GM21825 (cell line): ENCODE data around the gene LRP1B.

Experiments
- ATAC-seq: cut with Tn5 transposase; IDR thresholded peaks from one replicate; pipeline ENCODE4 v1.9.1; 2021; ENCODE audit warnings: mild to moderate bottlenecking, moderate library complexity; ENCODE audit not compliant: unreplicated experiment

The LRP1B gene

DNA sequence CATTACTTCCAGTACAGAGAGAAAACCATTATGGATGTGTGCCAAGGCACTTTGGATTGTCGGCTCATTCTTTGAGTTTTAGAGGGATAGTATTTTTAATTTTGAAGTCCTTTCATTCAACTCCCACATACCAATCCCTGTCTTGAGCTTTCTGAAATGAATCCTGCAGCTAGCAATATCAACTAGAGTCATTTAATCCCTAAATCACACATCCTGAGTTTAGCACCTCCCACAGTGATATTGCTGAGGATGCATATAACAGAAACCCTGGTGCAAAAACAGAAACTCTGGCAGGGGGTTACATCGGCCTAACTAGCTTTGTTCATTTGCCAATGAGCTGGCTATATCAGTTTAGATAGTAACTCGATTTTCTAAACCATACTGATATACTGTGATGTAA is 427.3 kb downstream of the LRP1B start:
- no peak for ATAC-seq

DNA sequence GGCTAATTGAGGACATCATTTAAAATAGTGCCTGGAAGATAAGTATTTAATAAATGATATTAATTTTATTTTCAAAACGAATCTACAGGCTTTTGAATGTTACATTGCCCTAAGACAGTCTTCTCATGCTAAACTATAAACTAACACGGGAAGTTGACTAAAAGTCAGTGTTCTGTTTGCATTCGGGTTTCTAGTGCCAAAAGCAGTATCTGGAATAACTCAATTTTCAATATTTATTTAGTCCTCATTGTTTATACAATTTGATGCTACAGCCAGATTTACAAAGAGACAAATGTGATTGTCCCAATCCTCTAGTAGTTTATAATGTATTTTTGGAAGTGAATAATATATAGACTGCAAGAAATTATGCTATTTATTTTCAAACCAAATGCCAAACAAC is 429.2 kb downstream of the LRP1B start:
- no peak for ATAC-seq

DNA sequence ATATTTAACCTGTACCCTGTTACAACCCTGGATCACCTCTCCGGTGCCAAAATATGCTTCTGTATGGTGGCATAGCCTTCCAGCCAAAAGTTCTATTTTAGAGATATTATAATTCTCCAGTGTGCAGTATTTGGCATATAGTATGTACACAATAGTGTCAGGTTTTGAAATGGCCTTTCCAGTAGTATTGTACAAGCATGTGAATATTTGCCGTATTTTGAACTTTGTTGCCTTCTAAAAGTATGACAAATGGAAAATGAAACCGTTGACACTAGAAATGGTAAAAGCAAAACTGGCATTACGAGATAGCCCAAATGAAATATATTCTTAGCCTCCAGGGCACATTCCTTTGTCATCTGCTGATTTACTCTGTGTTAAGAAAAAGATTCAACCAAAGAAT is 431.2 kb downstream of the LRP1B start:
- ATAC-seq: no peak

DNA sequence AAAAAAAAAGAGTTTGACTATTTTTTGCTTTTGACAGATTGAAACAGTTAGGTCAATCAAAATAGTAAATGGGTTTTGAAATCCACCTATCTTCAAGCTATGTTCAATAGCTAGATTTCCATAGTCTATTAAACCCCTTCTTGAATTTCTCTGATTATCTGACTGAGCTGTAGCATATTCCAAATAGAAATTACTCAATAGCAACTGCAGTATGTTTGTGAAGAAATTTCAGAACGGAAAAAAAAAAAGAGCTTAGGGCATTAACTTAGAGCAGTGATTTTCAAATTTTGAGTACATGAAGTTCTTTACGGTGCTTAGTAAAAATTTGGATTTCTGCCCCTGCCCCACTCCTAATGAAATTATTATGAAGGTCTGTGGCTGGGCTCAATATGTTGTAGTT is 432.3 kb downstream of the LRP1B start:
- ATAC-seq: no peak

DNA sequence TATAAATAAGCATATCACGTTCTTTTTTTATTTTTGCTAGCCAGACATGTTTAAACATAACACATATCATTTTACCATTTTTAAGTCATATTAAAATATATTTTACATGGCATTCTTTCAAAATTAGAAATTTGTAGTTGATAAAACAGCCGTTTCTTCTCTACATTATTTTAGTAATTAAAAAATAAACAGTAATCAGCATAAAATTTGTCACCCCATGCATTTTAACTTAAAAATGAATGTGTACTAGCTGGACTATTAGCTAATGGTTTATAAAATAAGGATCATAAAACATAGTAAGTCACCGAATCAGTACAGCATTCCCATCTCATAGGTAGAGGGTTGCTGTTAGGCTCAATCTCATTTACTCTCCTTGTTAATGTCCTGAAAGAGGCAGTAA is 433.8 kb downstream of the LRP1B start:
- ATAC-seq: no peak

DNA sequence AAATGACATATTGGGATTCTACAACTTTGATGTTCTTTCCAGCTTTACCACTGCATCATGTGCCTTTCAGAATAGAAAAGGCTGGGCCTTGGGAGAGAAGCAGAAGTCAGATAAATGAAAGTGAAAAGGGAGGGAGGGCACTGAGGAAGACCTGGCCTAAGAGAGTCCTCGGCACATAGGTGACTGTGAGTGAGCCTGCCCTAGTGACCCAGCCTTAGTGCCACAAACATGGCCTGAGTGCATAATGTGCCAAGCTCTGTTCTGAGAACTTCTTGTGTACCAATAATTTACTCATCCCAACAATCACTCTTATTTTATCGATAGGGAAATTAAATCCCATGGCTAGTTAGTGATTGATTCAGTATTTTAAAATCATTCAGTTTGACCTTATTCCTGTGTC is 436.6 kb downstream of the LRP1B start:
- no peak for ATAC-seq

DNA sequence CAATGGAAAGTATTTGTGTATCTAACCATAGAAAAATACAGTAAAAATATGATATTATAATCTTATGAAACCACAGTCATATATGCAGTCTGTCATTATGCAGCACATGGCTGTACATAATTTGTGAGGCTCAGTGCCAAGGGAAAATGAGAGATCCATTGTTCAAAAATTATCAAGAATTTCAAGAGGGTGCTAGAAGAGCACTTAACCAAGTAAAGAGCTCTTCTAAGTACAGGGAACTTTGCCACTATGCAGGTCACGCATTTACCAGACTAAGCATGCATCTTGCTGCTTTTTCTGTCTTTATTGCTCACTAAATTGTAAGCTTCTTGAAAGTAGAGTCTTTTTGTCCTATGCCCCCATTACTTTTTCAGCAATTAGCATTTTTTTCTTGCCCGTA is 438.0 kb downstream of the LRP1B start:
- no peak for ATAC-seq

DNA sequence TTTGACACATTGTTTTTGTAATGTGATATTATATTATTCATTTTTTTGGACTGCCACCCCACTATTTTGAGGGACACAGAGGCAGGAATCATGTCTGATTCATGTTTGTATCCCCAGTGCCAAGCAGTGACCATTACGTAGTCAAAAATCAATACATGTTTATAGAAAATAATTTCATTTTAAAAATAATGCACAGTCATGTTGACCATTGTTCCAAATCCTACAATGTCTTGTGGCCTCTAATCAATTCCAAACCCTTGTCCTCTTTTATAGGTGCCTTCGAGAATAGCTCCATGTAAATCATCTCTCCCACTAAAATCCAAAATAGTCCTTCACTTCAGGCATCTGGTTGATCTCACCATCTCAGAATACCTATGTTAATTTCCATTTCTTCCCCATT is 454.7 kb downstream of the LRP1B start:
- no peak for ATAC-seq

DNA sequence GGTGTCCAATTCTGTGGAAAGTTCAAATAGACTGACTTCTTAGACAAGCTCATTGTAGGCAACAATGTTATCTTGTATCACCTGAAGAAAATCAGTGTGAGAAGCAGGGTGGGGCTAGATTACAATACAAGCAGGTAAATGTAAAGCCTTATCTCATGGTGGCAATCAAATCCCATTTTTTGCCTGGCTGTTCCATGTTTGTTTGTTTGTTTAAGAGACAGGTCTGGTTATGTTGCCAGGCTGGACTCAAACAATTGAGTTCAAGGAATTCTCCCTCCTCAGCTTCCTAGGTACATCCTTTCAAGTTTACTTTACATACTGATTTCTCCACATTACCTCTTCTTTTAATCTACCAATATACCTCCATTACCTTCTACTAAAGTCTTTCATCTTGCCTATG is 464.6 kb downstream of the LRP1B start:
- no peak for ATAC-seq

DNA sequence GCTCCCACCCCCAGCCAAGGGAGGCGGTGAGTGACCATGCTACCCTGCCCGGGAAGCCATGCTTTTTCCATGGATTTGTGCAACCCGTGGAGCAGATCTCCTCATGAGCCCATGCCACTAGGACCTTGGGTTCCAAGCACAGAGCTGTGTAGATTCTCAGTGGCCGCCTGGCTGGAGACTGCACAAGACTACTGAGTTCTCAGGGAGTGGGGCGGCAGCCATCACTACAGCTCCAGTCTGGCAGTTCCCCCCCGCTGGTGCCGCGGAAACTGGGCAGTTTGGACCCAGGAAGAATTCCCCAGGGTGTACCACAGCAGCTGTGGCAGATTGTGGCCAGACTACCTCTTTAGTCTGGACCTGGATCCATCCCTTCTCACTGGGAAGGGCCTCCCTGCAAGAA is 470.6 kb downstream of the LRP1B start:
- no peak for ATAC-seq

DNA sequence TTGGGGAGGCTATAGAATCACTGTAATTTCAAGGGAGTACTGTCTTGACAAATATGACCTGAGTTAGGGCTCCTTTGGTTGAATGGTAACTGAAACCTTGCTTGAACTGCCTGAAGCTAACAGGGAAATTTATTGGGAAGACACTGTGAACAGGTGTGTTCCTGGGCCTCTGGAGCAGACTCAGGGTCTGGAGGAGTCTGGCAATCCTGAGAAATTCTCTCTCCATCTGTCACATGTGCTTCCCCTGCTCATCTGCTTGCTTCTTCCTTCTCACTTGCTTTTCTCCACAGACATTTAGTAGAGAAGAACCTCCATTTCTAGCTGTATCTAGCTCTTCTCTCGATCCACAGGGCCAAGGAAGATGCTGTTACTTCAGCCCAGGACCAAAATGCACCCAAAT is 476.5 kb downstream of the LRP1B start:
- ATAC-seq: no peak

DNA sequence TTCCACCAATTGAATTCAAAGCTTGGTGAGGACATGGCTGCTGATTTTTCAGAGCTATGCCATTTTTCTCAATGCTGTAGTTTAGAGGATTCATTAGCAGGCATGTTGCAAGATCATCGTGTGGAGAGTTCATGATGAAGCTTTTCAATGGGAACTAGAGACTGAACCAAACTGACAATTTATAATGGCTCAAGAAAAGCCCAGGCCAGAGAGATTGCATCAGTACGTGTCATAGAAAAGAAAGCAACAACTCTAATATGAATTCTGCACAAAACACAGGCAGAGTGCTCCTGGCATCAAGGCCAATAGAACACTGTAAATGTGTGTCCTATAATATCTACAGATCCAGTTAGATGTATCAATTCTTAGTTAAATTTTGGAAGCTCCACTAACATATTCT is 477.6 kb downstream of the LRP1B start:
- no peak for ATAC-seq

DNA sequence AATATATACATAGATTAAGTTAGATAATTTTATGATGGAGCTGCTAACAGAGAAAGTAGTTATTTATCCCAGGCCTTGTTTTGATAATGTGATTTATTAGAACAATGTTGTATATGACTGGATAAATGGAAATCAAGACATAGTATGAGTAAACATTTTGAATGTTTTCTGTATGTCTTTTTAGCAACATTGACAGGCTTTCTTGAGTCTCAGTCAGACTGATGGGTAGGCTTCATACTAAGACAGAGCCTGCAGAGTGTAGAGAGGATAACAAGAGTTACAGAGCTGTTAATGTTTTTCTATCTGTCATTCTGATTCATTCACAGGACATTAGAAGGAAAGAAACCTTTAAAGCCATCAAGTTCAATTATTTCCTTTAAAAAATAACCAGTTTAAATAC is 478.5 kb downstream of the LRP1B start:
- no peak for ATAC-seq

DNA sequence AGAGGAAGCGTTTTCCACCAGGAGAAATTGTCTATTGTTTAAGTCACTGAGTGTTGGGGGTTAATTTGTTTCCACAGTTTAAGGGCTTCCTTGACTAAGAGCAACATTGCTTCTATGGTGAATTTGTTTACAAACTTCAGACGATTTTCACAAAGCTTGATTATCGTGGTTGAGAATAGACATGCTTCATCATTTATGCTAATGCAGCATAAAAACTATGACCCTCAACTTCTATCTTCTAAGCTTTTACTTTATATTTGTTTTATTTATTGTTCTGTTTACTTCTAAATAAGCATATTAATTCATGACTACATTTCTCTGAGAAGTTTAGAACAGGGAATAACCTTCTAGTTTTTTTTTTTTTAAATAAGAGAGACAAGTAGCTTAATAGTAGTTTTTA is 483.5 kb downstream of the LRP1B start:
- no peak for ATAC-seq

DNA sequence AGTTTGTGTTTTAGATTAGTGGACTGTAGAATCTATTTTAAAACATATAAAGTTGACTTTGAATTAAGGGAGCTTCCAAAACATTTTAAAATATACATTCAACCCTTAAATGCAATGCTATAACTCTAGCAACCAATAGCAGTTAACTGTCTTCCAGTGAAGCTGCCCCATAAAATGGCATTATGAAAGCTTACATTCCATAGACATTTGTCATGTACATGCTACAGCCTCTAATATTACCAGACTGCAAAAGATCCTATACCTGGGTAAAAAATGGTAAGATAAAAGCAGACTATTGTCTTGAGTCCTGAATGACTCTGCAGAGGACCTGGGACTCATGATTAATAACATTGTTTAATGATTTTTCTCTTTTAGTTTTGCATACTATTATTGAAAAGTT is 489.4 kb downstream of the LRP1B start:
- no peak for ATAC-seq

DNA sequence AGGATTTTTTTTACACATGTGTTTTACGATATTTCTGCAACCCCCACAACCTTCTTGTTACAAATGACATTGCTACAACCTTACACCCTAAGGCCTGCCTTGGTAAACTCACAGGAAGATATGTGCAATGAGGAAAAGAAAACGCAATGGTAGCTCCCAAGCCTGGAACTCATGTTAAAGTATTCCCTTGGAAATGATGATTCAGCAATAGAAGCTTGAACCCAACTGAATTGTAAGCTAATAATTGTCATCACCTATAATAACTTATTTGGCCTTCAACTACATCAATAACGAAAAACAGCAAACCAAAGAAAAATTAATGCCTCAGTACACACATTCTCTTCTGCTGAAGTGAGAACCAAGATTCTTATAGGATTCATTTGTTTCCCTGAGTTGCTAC is 491.0 kb downstream of the LRP1B start:
- no peak for ATAC-seq

DNA sequence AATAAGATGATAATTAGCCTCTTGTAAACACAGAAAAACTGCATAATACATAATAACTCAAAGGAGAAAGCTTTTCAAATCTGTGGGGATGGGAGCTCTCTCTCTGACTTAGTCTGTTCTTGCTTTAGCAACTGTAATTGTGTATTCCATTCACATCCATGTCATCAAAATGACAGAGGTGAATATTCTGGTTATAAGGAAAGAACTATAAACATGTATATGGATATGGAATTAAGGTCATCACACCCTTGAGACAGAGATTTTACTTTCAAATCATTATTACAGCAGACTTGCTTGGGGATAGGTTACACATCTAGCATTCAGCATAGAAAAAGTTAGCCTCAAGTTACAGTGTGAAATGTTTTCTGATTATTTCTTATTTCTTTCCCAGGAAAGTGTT is 497.7 kb downstream of the LRP1B start:
- ATAC-seq: no peak

DNA sequence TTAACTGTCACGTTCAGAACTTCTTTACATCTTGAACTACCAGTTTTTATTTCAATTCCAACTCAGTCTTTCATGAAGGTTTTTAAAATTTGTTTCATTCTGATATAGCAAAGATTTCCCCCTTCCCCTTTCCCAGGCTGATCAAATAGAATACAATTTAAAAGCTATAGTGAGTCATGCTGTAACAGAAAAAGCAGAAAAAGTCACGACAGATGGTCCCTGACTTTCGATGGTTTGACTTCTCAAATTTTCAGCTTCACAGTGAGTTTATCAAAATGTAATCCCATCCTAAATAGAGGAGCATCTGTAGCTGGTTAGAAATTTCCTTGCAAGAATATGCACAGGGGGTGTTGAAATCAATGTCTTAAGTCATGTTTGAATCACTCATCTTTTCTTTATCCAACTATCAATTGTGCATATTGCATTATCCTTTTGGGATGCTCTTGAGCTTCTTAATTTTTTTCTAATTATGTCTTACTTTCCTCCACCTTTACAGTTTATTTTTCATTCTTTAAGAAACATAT is 500.3 kb downstream of the LRP1B start:
- ATAC-seq: no peak

DNA sequence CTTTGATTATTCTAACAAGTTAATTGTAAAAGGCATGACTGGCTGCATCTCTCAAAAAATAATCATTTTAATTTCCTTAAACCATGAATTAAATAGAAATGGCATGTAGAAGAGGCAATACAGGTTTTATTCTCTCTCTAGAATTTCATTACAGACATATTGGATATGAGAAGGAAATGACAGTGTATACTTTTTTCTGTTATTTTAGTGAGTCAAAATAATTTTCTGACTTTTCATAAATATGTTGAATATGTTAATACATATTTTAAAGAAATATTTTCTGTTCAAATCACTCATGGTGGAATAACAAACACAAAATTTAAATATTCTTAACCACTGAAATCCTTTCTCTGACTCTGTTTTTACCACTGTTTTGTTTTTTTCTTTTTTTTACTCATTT is 510.4 kb downstream of the LRP1B start:
- no peak for ATAC-seq

DNA sequence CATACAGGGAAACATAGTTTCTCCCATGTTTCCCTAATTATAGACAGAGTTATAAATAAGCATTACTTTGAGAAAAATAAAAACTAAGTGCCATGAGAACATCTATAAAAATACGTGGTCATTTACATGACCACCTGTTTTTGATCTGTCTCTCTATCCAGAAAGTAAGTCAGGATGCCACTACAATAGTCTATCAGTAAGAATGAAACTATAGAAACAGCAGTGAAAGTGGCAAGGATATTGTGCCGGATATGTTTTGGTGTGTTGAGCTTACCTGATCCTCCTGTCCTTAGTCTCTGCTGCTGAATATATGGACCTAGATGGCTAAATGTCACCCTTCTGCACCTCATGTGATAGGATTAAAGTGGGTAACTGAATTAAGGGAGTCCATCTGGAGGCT is 512.4 kb downstream of the LRP1B start:
- no peak for ATAC-seq

DNA sequence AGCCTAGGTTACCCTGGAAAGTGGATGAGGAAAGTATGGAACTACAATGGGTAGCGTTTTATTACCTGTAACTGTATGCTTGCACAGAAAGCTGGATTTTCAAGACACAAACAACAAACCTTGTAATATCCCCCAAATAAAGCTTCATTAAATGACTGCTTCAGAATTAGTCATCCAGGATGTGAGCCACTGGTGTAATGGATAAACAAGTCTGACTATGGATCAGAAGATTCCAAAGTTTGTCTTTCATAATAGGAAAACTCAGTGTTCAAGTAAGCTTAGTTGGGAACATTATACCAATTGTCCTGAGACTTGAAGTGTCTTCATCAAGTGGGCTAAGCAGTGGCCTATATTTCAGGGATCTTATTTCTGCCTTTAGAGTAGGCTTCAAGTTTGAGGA is 518.8 kb downstream of the LRP1B start:
- ATAC-seq: no peak

DNA sequence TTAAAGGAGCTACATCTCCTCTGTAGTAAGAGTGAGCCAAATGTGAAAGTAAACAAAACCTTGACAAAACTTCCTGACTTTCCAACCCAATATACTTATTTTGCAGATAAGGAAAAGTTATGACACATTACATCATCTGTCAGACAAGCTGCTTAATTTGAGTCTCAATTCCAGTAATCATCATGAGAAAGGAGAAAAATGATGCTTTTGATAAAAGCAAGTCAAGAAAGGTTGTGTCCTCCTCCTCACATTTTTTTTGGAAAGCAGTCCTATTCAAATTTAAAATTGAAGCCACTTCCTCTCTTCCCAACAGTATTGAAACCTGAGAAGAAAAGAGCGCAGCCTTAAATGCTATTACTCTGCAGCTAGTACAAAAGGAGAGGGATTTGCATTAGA is 519.6 kb downstream of the LRP1B start:
- no peak for ATAC-seq

DNA sequence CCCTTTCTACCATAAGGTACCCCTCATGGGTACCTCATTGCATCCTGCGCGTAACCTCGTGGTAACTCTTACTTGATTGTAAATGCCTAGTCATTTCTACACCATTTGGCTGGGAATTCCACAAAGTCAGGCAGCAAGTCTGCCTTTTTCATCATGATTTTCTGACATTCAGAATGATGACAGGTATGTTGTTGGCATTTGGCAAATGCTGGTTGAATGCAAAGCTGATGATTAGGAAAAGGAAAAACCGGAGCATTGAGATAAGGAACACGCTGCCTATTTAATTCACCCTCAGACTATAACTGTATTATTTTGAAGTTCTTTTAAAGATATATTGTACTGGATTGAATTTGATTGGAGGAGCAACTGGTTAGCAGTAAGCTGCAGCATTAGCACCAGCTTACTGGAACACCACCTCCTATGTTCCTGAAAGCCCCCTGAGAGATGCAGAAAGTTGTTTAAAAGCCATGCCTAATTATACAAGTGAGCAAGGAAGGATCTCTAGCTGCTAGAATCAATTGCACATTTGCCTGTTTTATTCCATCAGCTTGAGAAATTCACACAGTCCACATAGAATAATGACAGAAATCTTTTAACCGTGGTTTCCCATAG is 520.1 kb downstream of the LRP1B start:
- ATAC-seq: no peak

DNA sequence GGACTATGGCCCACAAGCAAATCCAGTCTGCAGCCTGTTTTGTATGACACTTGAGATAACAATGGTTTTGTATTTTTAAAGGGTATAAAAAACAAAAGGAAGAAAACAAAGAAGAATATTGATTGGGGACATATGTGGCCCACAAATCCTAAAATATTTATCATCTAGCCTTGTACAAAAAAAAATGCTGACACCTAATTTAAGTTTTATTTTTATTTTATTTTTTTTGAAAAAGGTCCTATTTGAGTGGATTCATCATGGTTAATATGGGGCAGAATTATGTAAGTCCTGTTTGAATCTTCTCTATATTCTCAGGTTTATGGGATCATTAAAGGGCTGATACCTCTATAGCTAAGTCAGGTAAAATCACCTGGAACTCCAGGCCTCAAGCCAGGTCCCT is 525.7 kb downstream of the LRP1B start:
- ATAC-seq: no peak
